Measurements from ENCODE around the gene FAM83E.

GRCh38 chr19:48624067-48624594, 9.3 kb upstream of the FAM83E start:
- TF ChIP-seq CTCF (IDR thresholded peaks at IDR 0.05 in 4 of 5, conservative IDR thresholded peaks at IDR 0.05 in 1 of 5) (peak in 2 of 5 experiments; percentile 7 to 15), POLR2A (IDR thresholded peaks at IDR 0.05) (peak in 1 of 2 donors; percentile 74)
